Astrocyte (in vitro differentiated cells and primary cell): ENCODE data around the gene SMTN. TPM values are rescaled to one million over a fixed set of nuclear protein-coding genes. Genes with fewer than 3 reads are reported as not detected.

Experiments used
- DNase-seq: peaks from one replicate; pipeline ENCODE4 v3.0.0-alpha.2; 2010; ENCODE audit warnings: low read depth
- FAIRE-seq: peaks from 2 replicates; lab custom pipeline; 2011; peaks lifted over from hg19 to GRCh38; lab: Jason Lieb, UNC
- H2AFZ ChIP-seq: 2 replicates; pipeline ENCODE4 v1.6.0; 2012; ENCODE audit warnings: low read depth, low read length, inconsistent platforms
- H3K27ac ChIP-seq: 2 replicates; pipeline ENCODE4 v1.5.1; 2011; ENCODE audit warnings: low read depth, low read length, inconsistent platforms
- H3K27me3 ChIP-seq: 2 replicates; pipeline ENCODE4 v1.6.0; 2011; ENCODE audit warnings: low read length, inconsistent platforms; ENCODE audit not compliant: insufficient read depth
- H3K36me3 ChIP-seq: 2 replicates; pipeline ENCODE4 v1.5.1; 2011; ENCODE audit warnings: low read length, inconsistent platforms; ENCODE audit not compliant: insufficient read depth
- H3K4me1 ChIP-seq: 2 replicates; pipeline ENCODE4 v1.5.1; 2011; ENCODE audit warnings: low read length, inconsistent platforms; ENCODE audit not compliant: insufficient read depth
- H3K4me2 ChIP-seq: 2 replicates; pipeline ENCODE4 v1.6.0; 2012; ENCODE audit warnings: low read length, inconsistent platforms
- H3K4me3 ChIP-seq: 2 replicates; pipeline ENCODE4 v1.5.1; 2011; ENCODE audit warnings: low read depth, mild to moderate bottlenecking, low read length, inconsistent platforms; ENCODE audit not compliant: insufficient read depth
- H3K79me2 ChIP-seq: 2 replicates; pipeline ENCODE4 v1.6.0; 2012; ENCODE audit warnings: mild to moderate bottlenecking, low read length, inconsistent platforms; ENCODE audit not compliant: insufficient read depth
- H3K9ac ChIP-seq: 2 replicates; pipeline ENCODE4 v1.6.0; 2012; ENCODE audit warnings: mild to moderate bottlenecking, low read length, inconsistent platforms
- H3K9me3 ChIP-seq: 2 replicates; pipeline ENCODE4 v1.5.1; 2012; ENCODE audit warnings: low read depth, mild to moderate bottlenecking, low read length, inconsistent platforms; ENCODE audit not compliant: insufficient read depth
- H4K20me1 ChIP-seq: 2 replicates; pipeline ENCODE4 v1.6.0; 2012; ENCODE audit warnings: low read length, inconsistent platforms; ENCODE audit not compliant: insufficient read depth
- H3K27ac Mint-ChIP-seq: one replicate; pipeline ENCODE4 v1.8.0; 2021; ENCODE audit warnings: mild to moderate bottlenecking, mixed read lengths; ENCODE audit not compliant: unreplicated experiment
- H3K27me3 Mint-ChIP-seq: one replicate; pipeline ENCODE4 v1.8.0; 2021; ENCODE audit warnings: low read depth, mixed read lengths; ENCODE audit not compliant: unreplicated experiment
- H3K36me3 Mint-ChIP-seq: one replicate; pipeline ENCODE4 v1.8.0; 2021; ENCODE audit warnings: low read depth, mixed read lengths; ENCODE audit not compliant: unreplicated experiment
- H3K4me1 Mint-ChIP-seq: one replicate; pipeline ENCODE4 v1.8.0; 2021; ENCODE audit warnings: low read depth, mixed read lengths; ENCODE audit not compliant: unreplicated experiment
- H3K4me3 Mint-ChIP-seq: one replicate; pipeline ENCODE4 v1.8.0; 2021; ENCODE audit warnings: mild to moderate bottlenecking, moderate library complexity, mixed read lengths; ENCODE audit not compliant: unreplicated experiment
- H3K9me3 Mint-ChIP-seq: one replicate; pipeline ENCODE4 v1.8.0; 2021; ENCODE audit warnings: mild to moderate bottlenecking, mixed read lengths; ENCODE audit not compliant: unreplicated experiment
- EZH2 ChIP-seq: IDR thresholded peaks from 2 replicates; pipeline ENCODE4 v1.6.1; 2012; ENCODE audit warnings: mild to moderate bottlenecking, low read length, inconsistent platforms; ENCODE audit not compliant: insufficient read depth
- total RNA-seq: library from RNA; stranded (reverse); gene quantifications from 2 replicates; pipeline ENCODE4 v1.2.1, GENCODE V29; 2021
- TF ChIP-seq, protein P1 (sequence below): IDR thresholded peaks from 2 replicates; pipeline ENCODE4 v1.5.1; 2011; ENCODE audit warnings: low read depth, mild to moderate bottlenecking, inconsistent platforms, low read length, moderate library complexity; ENCODE audit not compliant: insufficient read depth

The SMTN gene
- total RNA-seq, 1 donor from 2014 or later, result 98.9 TPM

DNA sequence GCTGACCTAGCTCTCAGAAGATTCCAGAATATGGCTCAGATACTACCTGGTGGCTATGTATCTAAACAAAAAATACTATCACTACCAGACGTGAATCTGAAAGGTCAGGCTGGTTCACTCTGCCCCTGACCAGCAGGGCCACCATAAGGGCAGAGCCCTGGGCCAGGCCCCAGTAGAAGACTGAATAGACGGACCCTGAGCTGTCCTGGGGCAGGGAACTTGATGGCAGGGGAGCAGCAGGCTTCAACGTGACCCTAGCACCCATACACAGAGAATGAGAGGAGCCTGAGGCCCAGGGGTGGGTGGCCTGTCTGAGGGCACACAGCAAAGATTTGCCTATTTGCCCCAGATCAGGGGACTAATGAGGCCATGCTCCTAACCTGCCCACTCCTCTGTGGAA, 72.2 kb downstream of the SMTN start:
- no peak overlapping the region for H3K27ac Mint-ChIP-seq
- H3K4me1 ChIP-seq, result peaks cover 13% of the 10 kb centered on the region
- H3K9me3 Mint-ChIP-seq, result no peaks in the 10 kb centered on the region
- H4K20me1 ChIP-seq, result no peaks in the 10 kb centered on the region
- no peak overlapping the region for H3K27ac ChIP-seq
- DNase-seq (no peak), FAIRE-seq (no peak)
- peaks cover 5% of the 10 kb centered on the region for H3K4me1 Mint-ChIP-seq
- H3K4me3 Mint-ChIP-seq, result no peak overlapping the region
- H3K4me2 ChIP-seq, result no peak overlapping the region
- H3K27me3 Mint-ChIP-seq, result peaks cover 13% of the 10 kb centered on the region
- no peak for TF ChIP-seq EZH2
- TF ChIP-seq, protein P1, sequence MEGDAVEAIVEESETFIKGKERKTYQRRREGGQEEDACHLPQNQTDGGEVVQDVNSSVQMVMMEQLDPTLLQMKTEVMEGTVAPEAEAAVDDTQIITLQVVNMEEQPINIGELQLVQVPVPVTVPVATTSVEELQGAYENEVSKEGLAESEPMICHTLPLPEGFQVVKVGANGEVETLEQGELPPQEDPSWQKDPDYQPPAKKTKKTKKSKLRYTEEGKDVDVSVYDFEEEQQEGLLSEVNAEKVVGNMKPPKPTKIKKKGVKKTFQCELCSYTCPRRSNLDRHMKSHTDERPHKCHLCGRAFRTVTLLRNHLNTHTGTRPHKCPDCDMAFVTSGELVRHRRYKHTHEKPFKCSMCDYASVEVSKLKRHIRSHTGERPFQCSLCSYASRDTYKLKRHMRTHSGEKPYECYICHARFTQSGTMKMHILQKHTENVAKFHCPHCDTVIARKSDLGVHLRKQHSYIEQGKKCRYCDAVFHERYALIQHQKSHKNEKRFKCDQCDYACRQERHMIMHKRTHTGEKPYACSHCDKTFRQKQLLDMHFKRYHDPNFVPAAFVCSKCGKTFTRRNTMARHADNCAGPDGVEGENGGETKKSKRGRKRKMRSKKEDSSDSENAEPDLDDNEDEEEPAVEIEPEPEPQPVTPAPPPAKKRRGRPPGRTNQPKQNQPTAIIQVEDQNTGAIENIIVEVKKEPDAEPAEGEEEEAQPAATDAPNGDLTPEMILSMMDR, result no peak
- H3K9ac ChIP-seq, result no peak overlapping the region
- H3K36me3 ChIP-seq, result no peaks in the 10 kb centered on the region
- H2AFZ ChIP-seq, result no peak overlapping the region
- H3K79me2 ChIP-seq, result no peaks in the 10 kb centered on the region
- H3K9me3 ChIP-seq, result no peaks in the 10 kb centered on the region
- no peaks in the 10 kb centered on the region for H3K36me3 Mint-ChIP-seq
- no peak overlapping the region for H3K4me3 ChIP-seq
- no peaks in the 10 kb centered on the region for H3K27me3 ChIP-seq

Other genes starting within 250 kb of the SMTN start
- 39.7 and 45.9 TPM in 2 replicates for gene MORC2, start 112.5 kb upstream of the SMTN start, total RNA-seq
- 107 and 121 TPM in 2 replicates for gene TUG1, start 112.1 kb upstream of the SMTN start, total RNA-seq
- 157 and 205 TPM in 2 replicates for gene SELENOM, start 26.2 kb downstream of the SMTN start, total RNA-seq
- gene INPP5J, start 41.6 kb downstream of the SMTN start, total RNA-seq, result 3.0 and 3.3 TPM in 2 replicates
- gene PLA2G3, start 59.2 kb downstream of the SMTN start, total RNA-seq, result not detected in 2 replicates
- 28.9 and 29.3 TPM in 2 replicates for gene RNF185, start 78.9 kb downstream of the SMTN start, total RNA-seq
- gene LIMK2, start 131.0 kb downstream of the SMTN start, total RNA-seq, result 128 and 136 TPM in 2 replicates
- 21.4 and 22.3 TPM in 2 replicates for gene PIK3IP1, start 211.2 kb downstream of the SMTN start, total RNA-seq